Measurements from ENCODE around the gene PNN.
"Not testable (repeated sequence)": the region's sequence is repeated elsewhere in the genome, so short reads cannot be mapped to it uniquely, and the experiment has no call there.

- not testable (repeated sequence) for TF ChIP-seq EZH2 (IDR thresholded peaks at IDR 0.05; ENCODE audit: insufficient read depth, low read length); CTCF (IDR thresholded peaks at IDR 0.05; ENCODE audit: insufficient read depth, low read depth, low read length)
Measured at GRCh38 chr14:39137835-39138234, 37.2 kb upstream of the PNN start.

All from astrocyte (in vitro differentiated cells and primary cell).